Neural progenitor cell (in vitro differentiated cells): ENCODE results near the gene ITSN1. TPM values are rescaled to one million over a fixed set of nuclear protein-coding genes. Genes with fewer than 3 reads are reported as not detected.

ENCODE experiments used
- DNase-seq: peaks from one replicate; pipeline ENCODE4 v3.0.0-alpha.2; 2016; ENCODE audit warnings: low spot score
- H2AFZ ChIP-seq: fragments of 200-600 bp; sonication (generic); replicated peaks from 2 replicates; pipeline ENCODE4 v1.6.1; 2016; ENCODE audit warnings: antibody characterized with exemption
- H3F3A ChIP-seq: fragments of 200-600 bp; sonication (generic); 2 replicates; pipeline ENCODE4 v1.6.1; 2016; ENCODE audit warnings: antibody characterized with exemption, low read depth
- H3K27ac ChIP-seq: fragments of 200-600 bp; sonication (generic); 2 replicates; pipeline ENCODE4 v1.5.1; 2016; ENCODE audit warnings: mild to moderate bottlenecking
- H3K27me3 ChIP-seq: fragments of 200-600 bp; sonication (generic); 2 replicates; pipeline ENCODE4 v1.6.1; 2016; ENCODE audit warnings: mild to moderate bottlenecking, moderate library complexity
- H3K36me3 ChIP-seq: fragments of 200-600 bp; sonication (generic); 2 replicates; pipeline ENCODE4 v1.5.1; 2016
- H3K4me1 ChIP-seq: fragments of 200-600 bp; sonication (generic); 2 replicates; pipeline ENCODE4 v1.6.1; 2016; ENCODE audit warnings: mixed run types
- H3K4me2 ChIP-seq: fragments of 200-600 bp; sonication (generic); 2 replicates; pipeline ENCODE4 v1.6.1; 2016
- H3K4me3 ChIP-seq: fragments of 200-600 bp; sonication (generic); 2 replicates; pipeline ENCODE4 v1.5.1; 2016
- H3K79me2 ChIP-seq: fragments of 200-600 bp; sonication (generic); 2 replicates; pipeline ENCODE4 v1.6.1; 2016; ENCODE audit warnings: low read depth
- H3K9ac ChIP-seq: fragments of 200-600 bp; sonication (generic); 2 replicates; pipeline ENCODE4 v1.6.1; 2016
- H3K9me3 ChIP-seq: fragments of 200-600 bp; sonication (generic); 2 replicates; pipeline ENCODE4 v1.5.1; 2016; ENCODE audit warnings: low read depth
- H4K20me1 ChIP-seq: fragments of 200-600 bp; sonication (generic); 2 replicates; pipeline ENCODE4 v1.6.1; 2016; ENCODE audit warnings: low read depth
- H3K27ac Mint-ChIP-seq: 3 replicates; pipeline ENCODE4 v1.8.0; 2021; ENCODE audit warnings: mixed read lengths
- H3K27me3 Mint-ChIP-seq: 2 replicates; pipeline ENCODE4 v1.8.0; 2022; ENCODE audit warnings: low read depth, mild to moderate bottlenecking, inconsistent platforms, moderate library complexity, mixed read lengths; ENCODE audit not compliant: insufficient read depth
- H3K36me3 Mint-ChIP-seq: 3 replicates; pipeline ENCODE4 v1.8.0; 2021; ENCODE audit warnings: mixed read lengths
- H3K4me1 Mint-ChIP-seq: 3 replicates; pipeline ENCODE4 v1.8.0; 2021; ENCODE audit warnings: mixed read lengths
- H3K4me3 Mint-ChIP-seq: 3 replicates; pipeline ENCODE4 v1.8.0; 2021; ENCODE audit warnings: mild to moderate bottlenecking, moderate library complexity, mixed read lengths
- H3K9me3 Mint-ChIP-seq: 3 replicates; pipeline ENCODE4 v1.8.0; 2020; ENCODE audit warnings: mixed read lengths
- EZH2 ChIP-seq: fragments of 200-600 bp; sonication (generic); IDR thresholded peaks from 2 replicates; pipeline ENCODE4 v1.6.1; 2017; ENCODE audit warnings: antibody characterized with exemption, mild to moderate bottlenecking, moderate library complexity
- EZH2phosphoT487 ChIP-seq: fragments of 200-600 bp; sonication (generic); IDR thresholded peaks from 2 replicates; pipeline ENCODE4 v1.6.1; 2017; ENCODE audit warnings: antibody characterized with exemption
- total RNA-seq: library from RNA; depleted of rRNA; stranded (reverse); fragments of >200 nt; gene quantifications from 2 replicates; pipeline ENCODE4 v1.2.3, GENCODE V29; 2015; ENCODE audit warnings: low replicate concordance
- TF ChIP-seq, protein P1 (sequence below): fragments of 200-600 bp; sonication (generic); IDR thresholded peaks from 2 replicates; pipeline ENCODE4 v1.5.1; 2017; ENCODE audit warnings: antibody characterized with exemption, mild to moderate bottlenecking

Gene ITSN1
- total RNA-seq, 1 donor from 2014 or later = 136 TPM

DNA sequence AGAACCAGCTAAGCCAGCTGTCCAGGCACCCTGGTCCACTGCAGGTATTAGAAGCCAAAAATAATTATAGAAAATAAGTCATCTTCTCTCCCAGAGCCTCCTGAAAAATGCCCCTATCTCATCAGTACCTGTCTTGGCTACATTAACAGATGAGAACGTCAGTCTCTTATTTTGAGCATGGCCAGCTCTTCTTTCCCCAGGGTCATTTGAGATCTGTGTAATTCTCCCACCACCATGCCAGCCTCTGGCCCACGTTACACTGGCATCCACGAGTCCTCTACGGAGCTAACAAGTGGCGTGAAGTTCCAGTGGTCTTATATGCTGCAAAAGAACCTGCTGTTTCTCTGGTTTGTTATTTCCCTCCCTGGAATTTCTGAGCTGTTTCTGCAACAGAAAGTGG lies 155.3 kb downstream of the ITSN1 start:
- DNase-seq = no peak
- no peak overlapping the region for H2AFZ ChIP-seq
- Mint-ChIP-seq H3K9me3 (no peaks in the 10 kb centered on the region), H3K27ac (no peak overlapping the region), H3K4me1 (peaks cover 20% of the 10 kb centered on the region), H3K27me3 (peaks cover under 1% of the 10 kb centered on the region), H3K4me3 (no peak overlapping the region), H3K36me3 (peaks cover 45% of the 10 kb centered on the region)
- H3K27me3 ChIP-seq = no peaks in the 10 kb centered on the region
- no peak overlapping the region for H3K9ac ChIP-seq
- peaks cover 74% of the 10 kb centered on the region for H3F3A ChIP-seq
- no peak overlapping the region for H3K4me3 ChIP-seq
- peaks cover 4% of the 10 kb centered on the region for H3K79me2 ChIP-seq
- TF ChIP-seq EZH2phosphoT487 (no peak), EZH2 (no peak)
- TF ChIP-seq, protein P1, sequence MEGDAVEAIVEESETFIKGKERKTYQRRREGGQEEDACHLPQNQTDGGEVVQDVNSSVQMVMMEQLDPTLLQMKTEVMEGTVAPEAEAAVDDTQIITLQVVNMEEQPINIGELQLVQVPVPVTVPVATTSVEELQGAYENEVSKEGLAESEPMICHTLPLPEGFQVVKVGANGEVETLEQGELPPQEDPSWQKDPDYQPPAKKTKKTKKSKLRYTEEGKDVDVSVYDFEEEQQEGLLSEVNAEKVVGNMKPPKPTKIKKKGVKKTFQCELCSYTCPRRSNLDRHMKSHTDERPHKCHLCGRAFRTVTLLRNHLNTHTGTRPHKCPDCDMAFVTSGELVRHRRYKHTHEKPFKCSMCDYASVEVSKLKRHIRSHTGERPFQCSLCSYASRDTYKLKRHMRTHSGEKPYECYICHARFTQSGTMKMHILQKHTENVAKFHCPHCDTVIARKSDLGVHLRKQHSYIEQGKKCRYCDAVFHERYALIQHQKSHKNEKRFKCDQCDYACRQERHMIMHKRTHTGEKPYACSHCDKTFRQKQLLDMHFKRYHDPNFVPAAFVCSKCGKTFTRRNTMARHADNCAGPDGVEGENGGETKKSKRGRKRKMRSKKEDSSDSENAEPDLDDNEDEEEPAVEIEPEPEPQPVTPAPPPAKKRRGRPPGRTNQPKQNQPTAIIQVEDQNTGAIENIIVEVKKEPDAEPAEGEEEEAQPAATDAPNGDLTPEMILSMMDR = no peak
- H3K4me2 ChIP-seq = no peak overlapping the region
- H3K36me3 ChIP-seq = peaks cover 17% of the 10 kb centered on the region
- peaks cover 46% of the 10 kb centered on the region for H3K4me1 ChIP-seq
- H3K27ac ChIP-seq = peak overlapping the region; percentile 5
- peaks cover 29% of the 10 kb centered on the region for H4K20me1 ChIP-seq
- no peaks in the 10 kb centered on the region for H3K9me3 ChIP-seq

DNA sequence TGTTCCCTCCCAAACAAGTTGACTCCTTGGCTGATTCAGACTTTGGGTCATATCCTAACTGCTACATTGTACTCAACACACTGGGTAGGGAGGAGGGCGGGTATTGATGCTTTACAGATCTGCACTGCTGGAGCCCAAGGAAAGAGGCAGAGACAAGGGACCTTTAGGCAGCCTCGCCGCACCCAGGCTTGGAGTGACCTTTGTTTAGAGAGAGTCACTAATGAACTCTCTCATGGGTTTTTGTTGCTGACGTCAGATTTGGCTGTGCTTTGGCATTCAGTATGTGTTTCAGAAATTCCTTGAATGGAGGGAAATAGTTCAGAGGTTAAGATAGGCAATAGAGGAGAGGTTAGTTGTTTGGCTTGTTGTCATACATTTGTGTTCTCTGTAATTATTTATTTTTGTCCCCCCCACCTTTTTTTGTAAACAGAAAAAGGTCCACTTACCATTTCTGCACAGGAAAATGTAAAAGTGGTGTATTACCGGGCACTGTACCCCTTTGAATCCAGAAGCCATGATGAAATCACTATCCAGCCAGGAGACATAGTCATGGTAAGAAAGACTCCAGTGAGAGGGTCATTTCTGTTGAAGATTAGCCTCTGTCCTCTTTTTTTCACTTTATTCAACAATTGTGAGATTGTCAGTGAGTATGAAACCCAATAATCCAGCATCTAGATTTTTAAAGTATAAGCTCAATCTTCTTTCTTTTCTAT lies 157.2 kb downstream of the ITSN1 start:
- peaks cover 27% of the 10 kb centered on the region for H4K20me1 ChIP-seq
- H2AFZ ChIP-seq = no peak overlapping the region
- peak overlapping the region; percentile 75 for H3K27ac ChIP-seq
- H3K9ac ChIP-seq = no peak overlapping the region
- Mint-ChIP-seq H3K36me3 (peaks cover 39% of the 10 kb centered on the region), H3K27ac (peak overlapping the region; percentile 0), H3K27me3 (no peaks in the 10 kb centered on the region), H3K9me3 (no peaks in the 10 kb centered on the region), H3K4me1 (peaks cover 20% of the 10 kb centered on the region), H3K4me3 (no peak overlapping the region)
- DNase-seq = peak; percentile 80
- no peaks in the 10 kb centered on the region for H3K9me3 ChIP-seq
- H3K4me1 ChIP-seq = peaks cover 39% of the 10 kb centered on the region
- H3K27me3 ChIP-seq = no peaks in the 10 kb centered on the region
- H3K36me3 ChIP-seq = peaks cover 17% of the 10 kb centered on the region
- H3K4me3 ChIP-seq = peak overlapping the region; percentile 14
- H3K79me2 ChIP-seq = peaks cover 4% of the 10 kb centered on the region
- H3K4me2 ChIP-seq = peak overlapping the region; percentile 63
- TF ChIP-seq EZH2 (no peak), EZH2phosphoT487 (no peak)
- TF ChIP-seq, protein P1 = no peak
- H3F3A ChIP-seq = peaks cover 55% of the 10 kb centered on the region

DNA sequence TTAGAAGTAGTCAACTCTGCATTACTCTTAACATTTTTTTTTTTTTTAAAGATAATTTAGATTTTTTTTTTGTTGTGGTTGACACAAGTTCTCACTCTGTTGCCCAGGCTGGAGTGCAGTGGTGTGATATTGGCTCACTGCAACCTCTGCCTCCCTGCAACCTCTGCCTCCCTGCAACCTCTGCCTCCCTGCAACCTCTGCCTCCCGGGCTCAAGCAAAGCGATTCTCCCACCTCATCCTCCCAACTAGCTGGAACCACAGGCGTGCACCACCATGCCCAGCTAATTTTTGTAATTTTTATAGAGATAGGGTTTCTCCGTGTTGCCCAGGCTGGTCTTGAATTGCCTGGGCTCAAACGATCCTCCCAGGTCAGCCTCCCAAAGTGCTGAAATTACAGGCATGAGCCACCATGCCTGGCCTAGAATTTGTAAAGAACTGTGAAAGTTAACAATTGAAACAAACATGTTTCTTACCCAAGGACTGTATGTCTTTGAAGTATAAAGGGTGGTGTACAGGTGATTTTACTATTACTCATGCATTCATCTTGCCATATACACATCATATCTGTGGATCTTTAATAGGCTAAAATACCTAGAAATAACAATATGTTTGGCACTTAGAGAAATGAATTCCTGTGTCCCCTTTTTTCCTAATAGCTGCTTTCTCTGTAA lies 158.6 kb downstream of the ITSN1 start:
- Histone ChIP-seq H3K27ac (peak overlapping the region; percentile 60), H3K4me2 (no peak overlapping the region), H3K9me3 (no peaks in the 10 kb centered on the region), H3K9ac (no peak overlapping the region), H2AFZ (no peak overlapping the region), H4K20me1 (peaks cover 27% of the 10 kb centered on the region), H3K4me3 (no peak overlapping the region), H3F3A (peaks cover 55% of the 10 kb centered on the region), H3K79me2 (no peaks in the 10 kb centered on the region), H3K36me3 (peaks cover 9% of the 10 kb centered on the region), H3K4me1 (peaks cover 36% of the 10 kb centered on the region), H3K27me3 (no peaks in the 10 kb centered on the region)
- Mint-ChIP-seq H3K9me3 (no peaks in the 10 kb centered on the region), H3K36me3 (peaks cover 39% of the 10 kb centered on the region), H3K27ac (no peak overlapping the region), H3K4me1 (peaks cover 20% of the 10 kb centered on the region), H3K27me3 (no peaks in the 10 kb centered on the region), H3K4me3 (no peak overlapping the region)
- DNase-seq = no peak
- TF ChIP-seq, protein P1 = no peak
- TF ChIP-seq EZH2 (no peak), EZH2phosphoT487 (no peak)
